CD14-positive monocyte (primary cell): ENCODE measurements around the gene CEP112. TPM values are rescaled to one million over a fixed set of nuclear protein-coding genes. Genes with fewer than 3 reads are reported as not detected.

Experiments
- DNase-seq, 3 donors: peaks; one replicate each; pipeline ENCODE4 v3.0.0-alpha.2; 2011 to 2022
- H2AFZ ChIP-seq: 2 replicates; pipeline ENCODE4 v1.6.0; 2012; ENCODE audit warnings: mild to moderate bottlenecking, low read depth, low read length, inconsistent platforms; ENCODE audit not compliant: insufficient read depth, poor library complexity, severe bottlenecking
- H3K27ac ChIP-seq, 2 donors: 1 replicate in 1 of 2; 2 replicates in 1 of 2; pipeline ENCODE4 v1.5.1; 2012 to 2013; ENCODE audit warnings: low read length in 2 of 2, control low read depth in 1 of 2, inconsistent platforms in 1 of 2, low read depth in 1 of 2, mild to moderate bottlenecking in 1 of 2
- H3K27me3 ChIP-seq, 2 donors: one replicate each; pipeline versions ENCODE4 v1.6.0 to v1.6.1; 2011 to 2013; ENCODE audit warnings: low read length in 2 of 2; ENCODE audit not compliant: control insufficient read depth in 2 of 2, insufficient read depth in 2 of 2
- H3K36me3 ChIP-seq, 2 donors: replicated peaks in 1 of 2; 1 replicate in 1 of 2; 2 replicates in 1 of 2; pipeline versions ENCODE4 v1.5.1 to v1.6.1; 2012 to 2013; ENCODE audit warnings: low read length in 2 of 2, control low read depth in 1 of 2, inconsistent platforms in 1 of 2, mild to moderate bottlenecking in 1 of 2; ENCODE audit not compliant: insufficient read depth in 2 of 2, control insufficient read depth in 1 of 2
- H3K4me1 ChIP-seq, 2 donors: 1 replicate in 1 of 2; 2 replicates in 1 of 2; pipeline versions ENCODE4 v1.5.1 to v1.6.1; 2012 to 2013; ENCODE audit warnings: low read length in 2 of 2, control low read depth in 1 of 2, inconsistent platforms in 1 of 2, mild to moderate bottlenecking in 1 of 2, moderate library complexity in 1 of 2; ENCODE audit not compliant: insufficient read depth in 2 of 2, control insufficient read depth in 1 of 2
- H3K4me2 ChIP-seq: replicated peaks from 2 replicates; pipeline ENCODE3; 2012; ENCODE audit warnings: low read length, moderate library complexity, mild to moderate bottlenecking; ENCODE audit not compliant: poor library complexity, severe bottlenecking; ENCODE audit errors: extremely low read depth
- H3K4me3 ChIP-seq, 3 experiments: fragments of 200-600 bp in 1 of 3; sonication (generic) in 1 of 3; replicated peaks in 1 of 3; 1 replicate in 2 of 3; 2 replicates in 1 of 3; pipeline ENCODE4 v1.5.1; 2011 to 2013; ENCODE audit warnings: low read length in 3 of 3, mild to moderate bottlenecking in 3 of 3, control low read depth in 2 of 3, low read depth in 2 of 3, inconsistent platforms in 1 of 3, moderate library complexity in 1 of 3
- H3K79me2 ChIP-seq: 2 replicates; pipeline ENCODE4 v1.6.0; 2012; ENCODE audit warnings: mild to moderate bottlenecking, control low read depth, inconsistent platforms, low read length, moderate library complexity; ENCODE audit not compliant: insufficient read depth
- H3K9ac ChIP-seq: 2 replicates; pipeline ENCODE4 v1.6.0; 2017; ENCODE audit warnings: low read length, mild to moderate bottlenecking; ENCODE audit not compliant: insufficient read depth, poor library complexity, severe bottlenecking
- H3K9me3 ChIP-seq, 2 donors: replicated peaks in 1 of 2; 1 replicate in 1 of 2; 2 replicates in 1 of 2; pipeline versions ENCODE4 v1.5.1 to v1.6.1; 2012 to 2013; ENCODE audit warnings: low read length in 2 of 2, control low read depth in 1 of 2; ENCODE audit not compliant: control insufficient read depth in 1 of 2, insufficient read depth in 1 of 2
- H4K20me1 ChIP-seq: 2 replicates; pipeline ENCODE4 v1.6.0; 2012; ENCODE audit warnings: mild to moderate bottlenecking, low read length, control low read depth, moderate library complexity; ENCODE audit not compliant: insufficient read depth
- H3K27ac Mint-ChIP-seq, 7 donors: one replicate each; pipeline ENCODE4 v1.8.0; 2020; ENCODE audit warnings: mild to moderate bottlenecking in 7 of 7, mixed read lengths in 7 of 7, moderate library complexity in 6 of 7, inconsistent platforms in 2 of 7
- H3K27me3 Mint-ChIP-seq, 3 donors: one replicate each; pipeline ENCODE4 v1.8.0; 2021 to 2022; ENCODE audit warnings: low read depth in 3 of 3, mild to moderate bottlenecking in 3 of 3, mixed read lengths in 3 of 3, moderate library complexity in 3 of 3, inconsistent platforms in 1 of 3
- H3K36me3 Mint-ChIP-seq, 2 donors: one replicate each; pipeline ENCODE4 v1.8.0; 2020; ENCODE audit warnings: mixed read lengths in 2 of 2, inconsistent platforms in 1 of 2, mild to moderate bottlenecking in 1 of 2
- H3K4me1 Mint-ChIP-seq: one replicate; pipeline ENCODE4 v1.8.0; 2020; ENCODE audit warnings: mild to moderate bottlenecking, mixed read lengths
- H3K4me3 Mint-ChIP-seq, 2 donors: one replicate each; pipeline ENCODE4 v1.8.0; 2020; ENCODE audit warnings: mild to moderate bottlenecking in 2 of 2, mixed read lengths in 2 of 2, moderate library complexity in 1 of 2
- H3K9me3 Mint-ChIP-seq, 7 donors: one replicate each; pipeline ENCODE4 v1.8.0; 2020 to 2022; ENCODE audit warnings: mixed read lengths in 7 of 7, mild to moderate bottlenecking in 6 of 7, moderate library complexity in 6 of 7, inconsistent platforms in 2 of 7
- WGBS: methylation state at CpG from one replicate; pipeline ENCODE4 v1.1.5; 2013; ENCODE audit warnings: missing lambda C conversion rate; ENCODE audit not compliant: insufficient coverage; 5-methylcytosine and 5-hydroxymethylcytosine counted together
- intact Hi-C, 2 donors: fragments of 100-400 bp; cut with micrococcal nuclease; formaldehyde crosslinking; loops; one replicate each; pipeline versions ENCODE4 v1.15.0 to v1.15.1; 2023
- polyA plus RNA-seq, 3 donors: library from polyadenylated mRNA; depleted of rRNA in 1 of 3; unstranded in 2 of 3; stranded (reverse) in 1 of 3; fragments of 300-500 nt in 2 of 3; fragments of >200 nt in 1 of 3; fragmentation: Illumina TruSeq in 2 of 3; gene quantifications; 1 replicate in 2 of 3; 2 replicates in 1 of 3; pipeline ENCODE4 v1.2.3, GENCODE V29; 2012 to 2021
- TF ChIP-seq, protein P1 (sequence below): fragments of 200-600 bp; IDR thresholded peaks from one replicate; pipeline ENCODE4 v1.8.0; 2022; ENCODE audit warnings: antibody characterized with exemption, mild to moderate bottlenecking

The CEP112 gene
- polyA plus RNA-seq, 3 donors = 0.10 TPM; not detected in 2

DNA sequence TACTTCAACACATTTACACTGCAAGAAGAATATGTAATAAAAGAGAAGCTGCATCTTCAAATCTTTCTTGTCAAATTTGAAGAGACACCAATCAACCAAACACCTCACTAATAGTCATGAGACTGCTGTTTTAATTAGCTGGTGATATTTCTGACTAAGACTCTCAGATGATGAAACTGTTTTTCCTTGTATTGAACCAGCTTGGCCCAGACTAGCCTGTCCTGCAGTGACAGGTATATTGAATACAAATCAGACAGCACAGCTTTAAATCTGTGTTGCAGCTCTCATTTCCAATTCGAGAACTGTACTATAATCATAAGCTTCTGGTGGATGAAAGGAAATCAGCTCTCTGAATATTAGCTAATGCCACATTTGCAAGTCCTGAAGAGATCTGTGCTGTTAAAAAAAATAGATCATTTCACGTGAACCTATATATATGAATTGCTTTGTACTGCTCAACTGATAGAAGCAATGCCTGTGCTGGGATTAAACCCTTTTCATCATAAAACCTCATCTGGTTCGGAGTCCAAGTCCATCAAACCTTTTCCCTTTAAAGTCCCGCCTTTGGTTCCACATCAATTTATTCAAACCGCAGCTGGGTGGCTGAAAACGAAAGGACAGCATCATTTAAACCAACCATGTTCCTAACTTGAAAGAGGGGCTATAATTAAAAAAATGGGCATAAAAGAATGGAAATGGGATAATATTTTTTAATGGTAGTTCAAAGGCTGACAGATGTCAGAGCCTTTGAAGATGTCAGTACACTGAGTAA lies 306.2 kb downstream of the CEP112 start:
- H3K4me3 Mint-ChIP-seq = no peak overlapping the region
- H3K9ac ChIP-seq = no peak overlapping the region
- peaks cover 0 to 4% (median 1%) of the 10 kb centered on the region in 7 donors for H3K9me3 Mint-ChIP-seq
- H3K27ac ChIP-seq = no peak overlapping the region
- no peaks in the 10 kb centered on the region for H3K4me1 Mint-ChIP-seq
- 90% methylated on average over 2 of the region's 6 CpGs for WGBS
- peaks cover 0 to 1% (median 1%) of the 10 kb centered on the region in 3 donors for H3K27me3 Mint-ChIP-seq
- no peak overlapping the region for H3K27ac Mint-ChIP-seq
- no peaks in the 10 kb centered on the region for H3K36me3 ChIP-seq
- no peak overlapping the region for H3K4me2 ChIP-seq
- H3K27me3 ChIP-seq = no peaks in the 10 kb centered on the region
- no peak overlapping the region for H2AFZ ChIP-seq
- no peak overlapping the region for H3K4me3 ChIP-seq
- no peaks in the 10 kb centered on the region for H3K4me1 ChIP-seq
- no peaks in the 10 kb centered on the region for H3K36me3 Mint-ChIP-seq
- intact Hi-C loops = no loop called here
- H3K79me2 ChIP-seq = no peaks in the 10 kb centered on the region
- TF ChIP-seq, protein P1, sequence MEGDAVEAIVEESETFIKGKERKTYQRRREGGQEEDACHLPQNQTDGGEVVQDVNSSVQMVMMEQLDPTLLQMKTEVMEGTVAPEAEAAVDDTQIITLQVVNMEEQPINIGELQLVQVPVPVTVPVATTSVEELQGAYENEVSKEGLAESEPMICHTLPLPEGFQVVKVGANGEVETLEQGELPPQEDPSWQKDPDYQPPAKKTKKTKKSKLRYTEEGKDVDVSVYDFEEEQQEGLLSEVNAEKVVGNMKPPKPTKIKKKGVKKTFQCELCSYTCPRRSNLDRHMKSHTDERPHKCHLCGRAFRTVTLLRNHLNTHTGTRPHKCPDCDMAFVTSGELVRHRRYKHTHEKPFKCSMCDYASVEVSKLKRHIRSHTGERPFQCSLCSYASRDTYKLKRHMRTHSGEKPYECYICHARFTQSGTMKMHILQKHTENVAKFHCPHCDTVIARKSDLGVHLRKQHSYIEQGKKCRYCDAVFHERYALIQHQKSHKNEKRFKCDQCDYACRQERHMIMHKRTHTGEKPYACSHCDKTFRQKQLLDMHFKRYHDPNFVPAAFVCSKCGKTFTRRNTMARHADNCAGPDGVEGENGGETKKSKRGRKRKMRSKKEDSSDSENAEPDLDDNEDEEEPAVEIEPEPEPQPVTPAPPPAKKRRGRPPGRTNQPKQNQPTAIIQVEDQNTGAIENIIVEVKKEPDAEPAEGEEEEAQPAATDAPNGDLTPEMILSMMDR = no peak
- H3K9me3 ChIP-seq = no peaks in the 10 kb centered on the region
- no peak for DNase-seq
- no peaks in the 10 kb centered on the region for H4K20me1 ChIP-seq

DNA sequence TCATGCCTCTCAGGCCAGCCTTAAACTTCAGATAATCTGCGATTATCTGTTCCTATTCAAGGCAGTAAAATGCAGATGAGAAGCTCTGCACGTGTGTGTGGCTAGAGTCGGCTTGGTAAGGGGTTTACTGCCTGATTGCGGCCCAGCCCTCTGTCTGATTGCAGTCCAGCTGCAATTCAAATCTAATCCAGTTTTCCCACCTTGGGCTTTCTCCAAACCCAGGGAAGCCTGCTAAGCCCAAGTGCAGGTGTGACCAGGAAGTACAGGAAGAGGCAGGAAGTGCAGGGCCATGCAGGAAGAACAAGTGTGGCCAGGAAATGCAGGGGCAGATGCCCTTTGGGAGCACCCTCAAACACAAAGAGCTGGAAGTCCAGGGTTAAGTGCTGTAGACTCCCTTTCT lies 314.9 kb downstream of the CEP112 start:
- H4K20me1 ChIP-seq = no peaks in the 10 kb centered on the region
- H3K4me2 ChIP-seq = no peak overlapping the region
- no peak overlapping the region for H3K9ac ChIP-seq
- Mint-ChIP-seq H3K4me3 (no peak overlapping the region), H3K36me3 (no peaks in the 10 kb centered on the region), H3K27ac (no peak overlapping the region), H3K27me3 (peaks cover 0 to 1% (median 0%) of the 10 kb centered on the region in 3 donors), H3K4me1 (no peaks in the 10 kb centered on the region), H3K9me3 (peaks cover 5 to 18% (median 13%) of the 10 kb centered on the region in 7 donors)
- H3K9me3 ChIP-seq = peaks cover 8 to 14% of the 10 kb centered on the region in 2 donors
- no peak overlapping the region for H3K27ac ChIP-seq
- 89% methylated on average over 3 of the region's 4 CpGs for WGBS
- no peaks in the 10 kb centered on the region for H3K4me1 ChIP-seq
- no peak overlapping the region for H3K4me3 ChIP-seq
- DNase-seq = no peak
- H3K27me3 ChIP-seq = no peaks in the 10 kb centered on the region
- no peaks in the 10 kb centered on the region for H3K36me3 ChIP-seq
- no peak overlapping the region for H2AFZ ChIP-seq
- H3K79me2 ChIP-seq = no peaks in the 10 kb centered on the region
- TF ChIP-seq, protein P1 = no peak
- intact Hi-C loops = no loop called here
